ENCODE results near the gene PAX5.

Gene PAX5

GRCh38 chr9:37040508-37041127, 6.5 kb upstream of the PAX5 start:
- Histone ChIP-seq H3K4me1 (ENCODE audit: control insufficient read depth, low read length) (peaks cover 59% of the 10 kb centered on the region), H3K4me2 (ENCODE audit: low read length) (peak overlapping the region; percentile 98), H3F3A (ENCODE audit: control insufficient read depth, insufficient read depth) (peaks cover 28% of the 10 kb centered on the region), H3K9me3 (ENCODE audit: control insufficient read depth, insufficient read depth, low read length) (no peaks in the 10 kb centered on the region), H4K20me1 (ENCODE audit: control insufficient read depth, insufficient read depth, low read depth, low read length) (no peaks in the 10 kb centered on the region), H3K4me3 (ENCODE audit: low read length) (peak overlapping the region; percentile 7; the same call in 1 of the 2 replicates), H3K9me2 (replicated peaks; ENCODE audit: control insufficient read depth, low read length) (no peaks in the 10 kb centered on the region), H3K36me3 (ENCODE audit: control insufficient read depth, low read length) (peaks cover 26% of the 10 kb centered on the region), H3K27me3 (ENCODE audit: control insufficient read depth, low read length) (no peaks in the 10 kb centered on the region), H3K27ac (ENCODE audit: low read depth, low read length) (no peak overlapping the region), H3K79me2 (ENCODE audit: control insufficient read depth, low read length) (peaks cover 44% of the 10 kb centered on the region)
- no peak for TF ChIP-seq EZH2phosphoT487 (IDR thresholded peaks at IDR 0.05; ENCODE audit: borderline replicate concordance, low read length)
- no peak for TF ChIP-seq CTCF (IDR thresholded peaks at IDR 0.05; ENCODE audit: low read depth, low read length, poor library complexity, severe bottlenecking)

GRCh38 chr9:37038943-37039464, 4.9 kb upstream of the PAX5 start:
- TF ChIP-seq EZH2phosphoT487 (IDR thresholded peaks at IDR 0.05; ENCODE audit: borderline replicate concordance, low read length) (no peak), CTCF (IDR thresholded peaks at IDR 0.05; ENCODE audit: low read depth, low read length, poor library complexity, severe bottlenecking) (no peak)
- H3K27ac ChIP-seq (ENCODE audit: low read depth, low read length), result peak overlapping the region; percentile 98
- peak overlapping the region; percentile 87 for H3K4me3 ChIP-seq (ENCODE audit: low read length)
- H3K36me3 ChIP-seq (ENCODE audit: control insufficient read depth, low read length), result peaks cover 31% of the 10 kb centered on the region
- H3K4me1 ChIP-seq (ENCODE audit: control insufficient read depth, low read length), result peaks cover 59% of the 10 kb centered on the region
- peaks cover 60% of the 10 kb centered on the region for H3K79me2 ChIP-seq (ENCODE audit: control insufficient read depth, low read length)
- no peaks in the 10 kb centered on the region for H3K27me3 ChIP-seq (ENCODE audit: control insufficient read depth, low read length)
- H4K20me1 ChIP-seq (ENCODE audit: control insufficient read depth, insufficient read depth, low read depth, low read length), result no peaks in the 10 kb centered on the region
- H3K4me2 ChIP-seq (ENCODE audit: low read length), result peak overlapping the region; percentile 98
- H3K9me3 ChIP-seq (ENCODE audit: control insufficient read depth, insufficient read depth, low read length), result no peaks in the 10 kb centered on the region
- peaks cover 33% of the 10 kb centered on the region for H3F3A ChIP-seq (ENCODE audit: control insufficient read depth, insufficient read depth)
- no peaks in the 10 kb centered on the region for H3K9me2 ChIP-seq (replicated peaks; ENCODE audit: control insufficient read depth, low read length)

- peak overlapping the region; percentile 87 for H3K4me3 ChIP-seq (ENCODE audit: low read length)
- H3K4me2 ChIP-seq (ENCODE audit: low read length), result peak overlapping the region; percentile 98
- peaks cover 59% of the 10 kb centered on the region for H3K4me1 ChIP-seq (ENCODE audit: control insufficient read depth, low read length)
Observed at GRCh38 chr9:37038302-37038942, 4.4 kb upstream of the PAX5 start.

More at GRCh38 chr9:37038302-37038942, 4.4 kb upstream of the PAX5 start:
- H3K36me3 ChIP-seq (ENCODE audit: control insufficient read depth, low read length), result peaks cover 36% of the 10 kb centered on the region
- no peak for TF ChIP-seq CTCF (IDR thresholded peaks at IDR 0.05; ENCODE audit: low read depth, low read length, poor library complexity, severe bottlenecking)
- TF ChIP-seq EZH2phosphoT487 (IDR thresholded peaks at IDR 0.05; ENCODE audit: borderline replicate concordance, low read length), result no peak
- H3K9me3 ChIP-seq (ENCODE audit: control insufficient read depth, insufficient read depth, low read length), result no peaks in the 10 kb centered on the region
- H3K27ac ChIP-seq (ENCODE audit: low read depth, low read length), result peak overlapping the region; percentile 98
- H3K9me2 ChIP-seq (replicated peaks; ENCODE audit: control insufficient read depth, low read length), result no peaks in the 10 kb centered on the region
- H3K27me3 ChIP-seq (ENCODE audit: control insufficient read depth, low read length), result no peaks in the 10 kb centered on the region
- peaks cover 66% of the 10 kb centered on the region for H3K79me2 ChIP-seq (ENCODE audit: control insufficient read depth, low read length)
- H4K20me1 ChIP-seq (ENCODE audit: control insufficient read depth, insufficient read depth, low read depth, low read length), result no peaks in the 10 kb centered on the region
- peaks cover 38% of the 10 kb centered on the region for H3F3A ChIP-seq (ENCODE audit: control insufficient read depth, insufficient read depth)

Measured in DOHH2 (cell line).